ENCODE results near the gene ERP44.

GRCh38 chr9:99966716-99967115 lies 132.1 kb downstream of the ERP44 start:
- TF ChIP-seq CTCF (IDR thresholded peaks at IDR 0.05; ENCODE audit: poor library complexity) = no peak
- TF ChIP-seq EZH2 (IDR thresholded peaks at IDR 0.05; ENCODE audit: borderline replicate concordance) = no peak
- TF ChIP-seq EZH2phosphoT487 (IDR thresholded peaks at IDR 0.05; ENCODE audit: low read depth, severe bottlenecking, unreplicated experiment) = no peak

Measured in hepatocyte (in vitro differentiated cells).